Aorta (tissue), 5 donors: ENCODE measurements around the gene TNIP1. TPM values are rescaled to one million over a fixed set of nuclear protein-coding genes. Genes with fewer than 3 reads are reported as not detected.

Source experiments
- ATAC-seq: fragments of 200-7000 bp; cut with Tn5 transposase; one replicate; pipeline ENCODE4 v1.9.1; 2022; ENCODE audit warnings: moderate library complexity; ENCODE audit not compliant: low FRiP score
- DNase-seq, 2 donors: peaks; one replicate each; pipeline ENCODE4 v3.0.0-alpha.2; 2020
- H3K27ac ChIP-seq, 2 donors: one replicate each; pipeline ENCODE4 v1.5.1; 2013; ENCODE audit warnings: low read length in 2 of 2, mild to moderate bottlenecking in 2 of 2, moderate library complexity in 2 of 2, control low read depth in 1 of 2, inconsistent platforms in 1 of 2, low read depth in 1 of 2
- H3K27me3 ChIP-seq, 2 donors: one replicate each; pipeline ENCODE4 v1.6.1; 2013; ENCODE audit warnings: control low read depth in 1 of 2, low read length in 1 of 2, mild to moderate bottlenecking in 1 of 2, moderate library complexity in 1 of 2; ENCODE audit not compliant: insufficient read depth in 2 of 2, control insufficient read depth in 1 of 2
- H3K36me3 ChIP-seq, 2 donors: one replicate each; pipeline ENCODE4 v1.6.1; 2013; ENCODE audit warnings: control low read depth in 1 of 2, low read length in 1 of 2, mild to moderate bottlenecking in 1 of 2; ENCODE audit not compliant: insufficient read depth in 2 of 2, control insufficient read depth in 1 of 2
- H3K4me1 ChIP-seq, 2 donors: one replicate each; pipeline ENCODE4 v1.6.1; 2013; ENCODE audit warnings: low read length in 2 of 2, control low read depth in 1 of 2, mild to moderate bottlenecking in 1 of 2, moderate library complexity in 1 of 2; ENCODE audit not compliant: insufficient read depth in 2 of 2, control insufficient read depth in 1 of 2
- H3K4me3 ChIP-seq, 2 donors: one replicate each; pipeline ENCODE4 v1.5.1; 2013; ENCODE audit warnings: low read length in 2 of 2, control low read depth in 1 of 2, mild to moderate bottlenecking in 1 of 2
- H3K9me3 ChIP-seq: one replicate; pipeline ENCODE4 v1.6.1; 2013; ENCODE audit warnings: mild to moderate bottlenecking, low read length; ENCODE audit not compliant: control insufficient read depth
- WGBS, 2 donors: extraction: QIAGEN DNeasy Blood & Tissue Kit; methylation state at CpG; one replicate each; pipeline ENCODE4 v1.1.7; 2013; 5-methylcytosine and 5-hydroxymethylcytosine counted together
- intact Hi-C, 2 donors: fragments of 100-400 bp; cut with DNase I; formaldehyde crosslinking; loops; one replicate each; pipeline versions ENCODE4 v1.14.2 to v1.15.0; 2022
- polyA plus RNA-seq, 2 donors: library from polyadenylated mRNA; stranded (reverse); fragments of 200-250 nt; gene quantifications; one replicate each; pipeline ENCODE4 v1.2.3, GENCODE V29; 2013
- total RNA-seq, 2 donors: library from RNA; stranded (reverse); fragmentation: NEBNext Ultra II Directional; extraction: Animal tissue kit (Norgen Biotek cat#: 25700); gene quantifications; one replicate each; pipeline ENCODE4 v1.2.1, GENCODE V29; 2021
- donor health status: healthy with polysubstance abuse.
- donor health status: Bipolar disorder and iron deficiency.
- donor health status: DM: no; HTN: no; CAD: no.
- donor health status: DM: no; HTN: no; CAD: no.
- donor health status: DM: yes; HTN: yes; CAD: no.

The TNIP1 gene
- total and polyA plus RNA-seq, 4 donors = 63.3 to 105 (median 81.8) TPM

- ATAC-seq = peak; percentile 73
- intact Hi-C loops = no loop called here
Observed at GRCh38 chr5:151037561-151038411, 43.0 kb downstream of the TNIP1 start.

DNA sequence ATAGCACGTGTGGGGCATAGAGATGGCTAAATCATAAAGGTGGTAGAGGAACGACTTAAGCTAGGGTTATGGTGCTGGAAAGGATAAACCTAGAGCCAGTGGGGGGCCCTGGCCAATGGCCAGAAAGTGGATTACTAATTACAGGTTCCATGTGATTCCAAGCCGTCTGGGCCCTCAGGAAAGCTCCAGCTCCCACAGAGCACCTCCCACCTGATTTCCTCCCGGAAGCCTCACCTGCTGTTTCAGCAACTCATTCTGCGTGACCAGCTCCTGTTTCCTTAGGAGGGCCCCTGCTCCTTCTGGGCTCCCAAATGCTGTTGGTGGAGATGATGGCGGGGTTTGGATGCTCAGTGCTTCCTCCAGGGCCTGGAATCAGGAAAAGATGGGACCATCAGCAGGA is 44.3 kb downstream of the TNIP1 start:
- H3K4me3 ChIP-seq = no peak overlapping the region
- intact Hi-C loops = no loop called here
- 92 to 93% methylated on average over 6 of the region's 6 CpGs for WGBS, 2 donors
- H3K36me3 ChIP-seq = peaks cover 6 to 19% of the 10 kb centered on the region in 2 donors
- H3K27me3 ChIP-seq = no peaks in the 10 kb centered on the region
- H3K4me1 ChIP-seq = no peaks in the 10 kb centered on the region
- H3K27ac ChIP-seq = no peak overlapping the region
- DNase-seq = no peak
- no peaks in the 10 kb centered on the region for H3K9me3 ChIP-seq
- no peak for ATAC-seq

More at GRCh38 chr5:151037561-151038411, 43.0 kb downstream of the TNIP1 start:
- Histone ChIP-seq H3K4me1 (no peaks in the 10 kb centered on the region), H3K27ac (peak overlapping the region in 1 of 2 donors; percentile 60), H3K36me3 (peaks cover 6 to 16% of the 10 kb centered on the region in 2 donors), H3K27me3 (no peaks in the 10 kb centered on the region), H3K4me3 (no peak overlapping the region), H3K9me3 (no peaks in the 10 kb centered on the region)
- peak in 1 of 2 donors; percentile 61 for DNase-seq
- WGBS, 2 donors = 37 to 41% methylated on average over 12 of the region's 12 CpGs

- H3K27ac ChIP-seq = no peak overlapping the region
- WGBS, 2 donors = 95 to 96% methylated on average over 18 to 19 of the region's 19 CpGs
- no peak for ATAC-seq
- no peaks in the 10 kb centered on the region for H3K4me1 ChIP-seq
- H3K27me3 ChIP-seq = no peaks in the 10 kb centered on the region
- no peaks in the 10 kb centered on the region for H3K9me3 ChIP-seq
- no peak for DNase-seq
- intact Hi-C loops = no loop called here
- peaks cover 6 to 19% of the 10 kb centered on the region in 2 donors for H3K36me3 ChIP-seq
- no peak overlapping the region for H3K4me3 ChIP-seq
Observed at GRCh38 chr5:151034422-151035379, 46.1 kb downstream of the TNIP1 start.

DNA sequence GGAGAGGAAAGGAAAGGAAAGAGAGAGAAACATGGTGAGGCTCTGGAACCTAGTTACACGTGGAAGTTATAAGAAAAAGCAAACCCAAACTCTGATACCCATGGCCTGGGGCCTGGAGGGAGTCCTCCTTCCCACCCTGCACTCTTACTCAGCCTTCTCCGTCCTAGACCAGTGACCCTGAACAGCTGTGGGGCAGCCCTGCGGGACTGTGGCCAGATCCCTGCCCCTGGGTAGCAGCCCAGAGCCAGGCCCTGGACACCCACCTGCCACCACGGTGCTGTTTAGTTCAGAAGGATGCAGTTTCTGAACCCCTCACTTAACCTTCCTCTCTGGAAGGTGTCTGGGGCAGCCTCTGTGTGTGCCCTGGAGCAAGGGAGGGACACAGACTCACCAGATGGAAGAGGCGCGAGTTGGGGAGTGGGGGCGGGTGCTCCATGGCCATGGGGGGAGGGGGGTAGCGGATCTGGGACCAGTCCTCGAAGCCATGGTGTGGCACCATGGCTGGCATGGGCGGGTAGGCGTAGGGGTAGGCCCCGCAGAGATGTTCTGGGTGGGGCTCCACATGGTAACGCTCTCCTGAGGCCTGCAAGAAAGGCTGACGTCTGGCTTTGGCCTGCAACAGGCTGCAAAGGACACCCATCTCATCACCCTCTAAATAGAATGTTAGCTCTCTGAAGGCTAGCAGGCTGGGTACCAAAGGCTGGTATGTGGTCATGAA is 47.5 kb downstream of the TNIP1 start:
- Histone ChIP-seq H3K27ac (no peak overlapping the region), H3K9me3 (no peaks in the 10 kb centered on the region), H3K4me1 (no peaks in the 10 kb centered on the region), H3K4me3 (no peak overlapping the region), H3K36me3 (peaks cover 10 to 22% of the 10 kb centered on the region in 2 donors), H3K27me3 (no peaks in the 10 kb centered on the region)
- ATAC-seq (no peak), DNase-seq (no peak)
- intact Hi-C loops = no loop called here
- 95 to 96% methylated on average over 12 to 14 of the region's 14 CpGs for WGBS, 2 donors

GRCh38 chr5:151031554-151031953 is 49.3 kb downstream of the TNIP1 start:
- WGBS, 2 donors = 95 to 96% methylated on average over 11 of the region's 11 CpGs
- Histone ChIP-seq H3K27ac (no peak overlapping the region), H3K27me3 (no peaks in the 10 kb centered on the region), H3K36me3 (peaks cover 10 to 24% of the 10 kb centered on the region in 2 donors), H3K9me3 (no peaks in the 10 kb centered on the region), H3K4me3 (no peak overlapping the region), H3K4me1 (no peaks in the 10 kb centered on the region)
- intact Hi-C loops = no loop called here
- ATAC-seq (no peak), DNase-seq (no peak)

GRCh38 chr5:151030379-151030778 is 50.5 kb downstream of the TNIP1 start:
- 35 to 39% methylated on average over 4 of the region's 4 CpGs for WGBS, 2 donors
- peak; percentile 79 for ATAC-seq

DNA sequence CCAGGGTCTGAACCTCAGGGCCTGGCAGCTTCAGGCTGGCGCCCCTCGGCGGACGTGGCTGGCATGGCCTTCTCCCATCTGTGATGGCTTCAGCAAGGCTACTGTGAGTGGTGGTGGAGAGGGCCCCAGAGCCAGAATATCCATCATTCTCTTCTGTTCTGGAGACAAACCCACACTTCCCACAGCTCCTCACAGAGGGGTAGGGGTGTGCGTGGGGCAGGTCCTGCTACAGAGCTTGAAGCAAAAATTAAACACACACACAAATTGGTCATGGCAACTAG is 50.8 kb downstream of the TNIP1 start:
- no peak overlapping the region for H3K27ac ChIP-seq
- ATAC-seq (peak; percentile 30), DNase-seq (no peak)
- H3K4me3 ChIP-seq = no peak overlapping the region
- no peaks in the 10 kb centered on the region for H3K27me3 ChIP-seq
- 89 to 93% methylated on average over 5 of the region's 5 CpGs for WGBS, 2 donors
- H3K4me1 ChIP-seq = no peaks in the 10 kb centered on the region
- peaks cover 5 to 19% of the 10 kb centered on the region in 2 donors for H3K36me3 ChIP-seq
- no peaks in the 10 kb centered on the region for H3K9me3 ChIP-seq
- intact Hi-C loops = no loop called here

More at GRCh38 chr5:151030379-151030778, 50.5 kb downstream of the TNIP1 start:
- no peak overlapping the region for H3K4me3 ChIP-seq
- no peak overlapping the region for H3K27ac ChIP-seq
- peaks cover 8 to 22% of the 10 kb centered on the region in 2 donors for H3K36me3 ChIP-seq
- DNase-seq = peak in 1 of 2 donors; percentile 77
- H3K4me1 ChIP-seq = no peaks in the 10 kb centered on the region
- intact Hi-C loops = no loop called here
- H3K9me3 ChIP-seq = no peaks in the 10 kb centered on the region
- no peaks in the 10 kb centered on the region for H3K27me3 ChIP-seq
